GM15510 (cell line): ENCODE data around the gene NRIP1.

Experiments used
- POLR2A ChIP-seq: IDR thresholded peaks from 3 replicates; pipeline ENCODE4 v1.6.1; 2011; ENCODE audit warnings: borderline replicate concordance; ENCODE audit not compliant: insufficient read length; ENCODE audit errors: extremely low read depth

The NRIP1 gene

GRCh38 chr21:15078180-15078579 is 13.4 kb upstream of the NRIP1 start:
- TF ChIP-seq POLR2A: no peak

- TF ChIP-seq POLR2A: no peak
These were observed 12.8 kb upstream of the NRIP1 start for GRCh38 chr21:15077529-15078145.

DNA sequence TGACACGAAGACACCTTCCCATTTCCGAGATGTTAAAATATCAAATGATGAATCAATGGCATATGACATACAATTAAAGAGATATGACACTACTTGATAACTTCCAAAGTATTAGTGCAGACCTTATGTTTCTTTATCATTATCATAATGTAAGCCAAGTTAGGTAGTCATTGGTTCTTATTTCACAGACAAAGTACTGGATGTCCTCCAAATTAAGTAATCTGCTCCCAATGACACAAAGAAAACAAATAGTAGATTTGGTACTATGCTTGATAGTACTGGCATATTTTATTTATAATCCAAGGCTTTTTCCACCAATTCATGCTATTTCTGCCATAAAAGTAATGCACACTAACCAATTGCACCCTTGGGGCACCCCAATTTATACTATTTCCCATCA is 11.9 kb upstream of the NRIP1 start:
- TF ChIP-seq POLR2A: no peak

- no peak for TF ChIP-seq POLR2A
These were observed 6.2 kb upstream of the NRIP1 start for GRCh38 chr21:15071009-15071408.

- no peak for TF ChIP-seq POLR2A
These were observed 1.3 kb upstream of the NRIP1 start for GRCh38 chr21:15066123-15066575.

- no peak for TF ChIP-seq POLR2A
These were observed 757 bp upstream of the NRIP1 start for GRCh38 chr21:15065392-15066122.

- no peak for TF ChIP-seq POLR2A
These were observed 805 bp downstream of the NRIP1 start for GRCh38 chr21:15063814-15064575.

DNA sequence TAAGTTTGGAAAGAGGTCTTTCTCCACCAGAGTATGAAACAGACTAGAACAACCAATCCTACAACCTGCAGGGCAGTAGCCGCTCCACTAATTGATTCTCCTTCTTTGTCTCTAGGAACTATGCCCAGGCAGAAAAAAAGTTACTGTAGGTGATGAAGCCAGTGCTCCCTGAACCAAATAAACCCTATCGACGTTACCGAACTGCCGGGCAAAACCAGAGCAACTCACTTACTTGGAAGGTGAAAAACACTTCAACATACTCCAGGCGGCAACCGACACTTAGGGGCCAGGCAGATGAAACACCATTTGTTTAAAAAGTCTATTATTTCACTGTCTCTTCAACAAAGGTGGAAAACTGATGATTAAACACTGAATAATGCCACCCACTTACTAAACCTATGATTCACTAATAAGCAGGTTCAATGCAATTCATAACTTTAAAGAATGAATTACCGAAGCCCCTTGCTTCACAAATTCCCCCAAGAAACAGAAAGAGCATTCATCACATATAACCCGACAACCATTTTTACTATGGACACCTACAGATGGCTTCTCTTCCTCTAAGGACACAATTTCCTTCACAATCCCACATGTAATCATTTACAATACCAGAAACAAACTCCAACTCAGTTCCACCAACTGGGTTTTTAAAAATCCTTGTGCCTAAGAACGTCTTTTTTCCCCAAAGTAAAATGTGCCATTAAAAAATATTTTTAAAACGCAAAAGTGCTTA is 1.6 kb downstream of the NRIP1 start:
- TF ChIP-seq POLR2A: no peak

- TF ChIP-seq POLR2A: no peak
These were observed 2.2 kb downstream of the NRIP1 start for GRCh38 chr21:15062606-15062965.

- TF ChIP-seq POLR2A: no peak
These were observed 2.8 kb downstream of the NRIP1 start for GRCh38 chr21:15061747-15062605.

DNA sequence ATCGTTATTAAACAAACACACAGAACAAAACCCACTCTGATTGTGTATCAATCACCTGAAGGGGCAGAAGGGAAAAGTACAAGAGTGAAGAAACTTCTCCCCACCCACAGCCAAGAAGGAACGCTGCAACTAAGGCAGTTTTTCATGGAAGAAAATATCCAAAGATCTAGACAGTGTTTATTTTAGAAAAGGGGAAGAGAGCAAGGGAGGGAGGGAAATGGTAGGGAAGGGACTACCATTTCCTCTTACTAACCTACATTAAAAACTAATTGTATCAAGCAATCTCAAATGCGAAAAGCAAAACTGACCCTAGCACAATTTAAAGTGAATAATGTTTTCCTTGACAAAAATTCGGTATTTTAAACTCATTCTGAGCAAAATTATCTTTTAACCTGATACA is 3.5 kb downstream of the NRIP1 start:
- TF ChIP-seq POLR2A: no peak

DNA sequence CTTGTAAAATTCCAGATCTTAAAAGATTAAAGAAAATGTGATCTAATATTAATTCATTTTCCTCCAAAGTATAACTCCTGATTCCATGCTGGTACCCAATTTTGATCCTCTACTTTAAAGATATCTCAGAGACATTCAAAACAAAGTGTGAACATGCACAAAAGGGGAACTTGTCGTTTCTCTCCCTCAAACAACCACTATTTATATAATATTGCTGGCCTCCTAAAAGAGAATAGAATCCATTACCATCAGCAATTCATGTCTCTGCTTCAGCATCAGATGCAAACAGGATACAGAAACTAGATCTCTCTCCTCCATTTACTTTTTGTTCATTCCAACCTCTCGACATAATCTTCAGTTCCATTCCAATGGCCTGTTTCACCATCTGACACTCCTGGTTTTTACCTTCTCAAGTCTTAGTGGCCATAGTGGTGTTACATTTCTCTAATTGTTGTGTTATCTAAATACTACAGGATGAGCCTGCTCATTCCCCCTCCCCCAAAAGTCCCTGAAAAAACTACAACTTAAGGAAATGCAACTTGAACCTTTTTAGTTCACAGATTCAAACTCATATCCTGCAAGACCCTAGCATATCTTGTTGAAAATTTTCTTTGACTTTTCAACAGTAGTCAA is 4.1 kb downstream of the NRIP1 start:
- TF ChIP-seq POLR2A: no peak

DNA sequence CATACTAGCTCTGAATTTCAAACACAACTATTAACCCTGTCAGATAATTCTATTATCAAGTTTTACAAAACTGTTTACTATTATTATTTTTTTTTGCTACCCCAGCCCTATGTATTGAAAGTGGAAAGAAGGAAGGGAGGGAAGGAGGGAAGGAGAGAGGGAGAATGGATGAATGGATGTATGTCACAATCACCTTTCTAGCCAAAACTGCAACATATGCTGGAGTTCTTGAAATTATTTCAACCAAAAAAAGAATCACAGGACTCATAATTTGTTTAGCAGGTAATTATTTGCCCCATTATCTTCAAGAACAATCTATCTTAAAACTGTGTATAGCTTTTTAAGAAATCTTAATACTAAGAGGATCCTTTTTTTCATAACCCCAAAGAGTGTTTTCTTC is 5.4 kb downstream of the NRIP1 start:
- TF ChIP-seq POLR2A: no peak

DNA sequence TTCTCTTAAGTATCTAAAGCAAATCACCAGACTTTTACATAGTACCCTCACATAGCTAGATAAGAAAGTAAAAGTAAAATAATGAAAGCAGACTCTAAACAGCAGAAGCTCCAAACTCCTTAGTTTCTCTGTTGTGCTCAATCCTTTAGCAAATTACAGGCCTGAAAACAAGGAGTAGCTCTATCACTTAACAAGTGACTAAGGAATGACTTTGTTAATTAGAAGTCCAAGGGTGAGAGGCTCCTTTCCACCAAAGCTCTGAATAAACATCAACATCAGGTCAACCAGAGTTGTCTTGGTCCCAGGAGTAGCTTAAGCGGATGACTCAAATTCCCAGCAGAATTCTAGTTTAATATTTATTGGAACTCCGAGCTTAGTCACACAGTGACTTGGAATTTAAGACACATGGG is 5.9 kb downstream of the NRIP1 start:
- TF ChIP-seq POLR2A: no peak
